GM23338 (cell line): ENCODE measurements around the gene LPAR1. TPM values are rescaled to one million over a fixed set of nuclear protein-coding genes. Genes with fewer than 3 reads are reported as not detected.

Experiments used
- ATAC-seq: fragments of 200-7000 bp; cut with Tn5 transposase; 3 replicates; pipeline ENCODE4 v1.9.1; 2020
- DNase-seq: peaks from one replicate; pipeline ENCODE4 v3.0.0-alpha.2; 2015; ENCODE audit warnings: low spot score
- H2AFZ ChIP-seq: fragments of 200-600 bp; sonication (generic); 2 replicates; pipeline ENCODE4 v1.8.0; 2016; ENCODE audit warnings: antibody characterized with exemption, mild to moderate bottlenecking, moderate library complexity
- H3F3A ChIP-seq: fragments of 200-600 bp; sonication (generic); replicated peaks from 2 replicates; pipeline ENCODE4 v1.8.0; 2017; ENCODE audit warnings: antibody characterized with exemption, mixed run types, low read depth
- H3K27ac ChIP-seq: fragments of 200-600 bp; sonication (generic); 2 replicates; pipeline ENCODE4 v1.6.1; 2016; ENCODE audit warnings: low read depth
- H3K27me3 ChIP-seq: fragments of 200-600 bp; sonication (generic); 2 replicates; pipeline ENCODE4 v1.8.0; 2016; ENCODE audit warnings: mild to moderate bottlenecking, mixed run types, moderate library complexity; ENCODE audit not compliant: insufficient read depth
- H3K36me3 ChIP-seq: fragments of 200-600 bp; sonication (generic); 2 replicates; pipeline ENCODE4 v1.8.0; 2016; ENCODE audit warnings: mild to moderate bottlenecking; ENCODE audit not compliant: insufficient read depth
- H3K4me1 ChIP-seq: fragments of 200-600 bp; sonication (generic); 2 replicates; pipeline ENCODE4 v1.8.0; 2016; ENCODE audit warnings: mild to moderate bottlenecking, moderate library complexity; ENCODE audit not compliant: insufficient read depth
- H3K4me2 ChIP-seq: fragments of 200-600 bp; sonication (generic); 2 replicates; pipeline ENCODE4 v1.7.1; 2017; ENCODE audit warnings: mixed run types
- H3K4me3 ChIP-seq: fragments of 200-600 bp; sonication (generic); 2 replicates; pipeline ENCODE4 v1.6.1; 2016; ENCODE audit warnings: mixed run types
- H3K79me2 ChIP-seq: fragments of 200-600 bp; sonication (generic); replicated peaks from 2 replicates; pipeline ENCODE4 v1.8.0; 2017; ENCODE audit warnings: mild to moderate bottlenecking; ENCODE audit not compliant: insufficient read depth
- H3K9me2 ChIP-seq: fragments of 200-600 bp; sonication (generic); 2 replicates; pipeline ENCODE4 v1.8.0; 2017; ENCODE audit not compliant: insufficient read depth
- H4K20me1 ChIP-seq: fragments of 200-600 bp; sonication (generic); replicated peaks from 2 replicates; pipeline ENCODE4 v1.8.0; 2017; ENCODE audit warnings: mild to moderate bottlenecking; ENCODE audit not compliant: insufficient read depth
- H3K27ac Mint-ChIP-seq: 2 replicates; pipeline ENCODE4 v1.8.0; 2020; ENCODE audit warnings: inconsistent platforms, mild to moderate bottlenecking, moderate library complexity, mixed read lengths
- H3K27me3 Mint-ChIP-seq: 3 replicates; pipeline ENCODE4 v1.8.0; 2022; ENCODE audit warnings: low read depth, mild to moderate bottlenecking, moderate library complexity, mixed read lengths, inconsistent platforms; ENCODE audit not compliant: insufficient read depth, poor library complexity
- H3K36me3 Mint-ChIP-seq: 3 replicates; pipeline ENCODE4 v1.8.0; 2021; ENCODE audit warnings: low read depth, mild to moderate bottlenecking, inconsistent platforms, moderate library complexity, mixed read lengths
- H3K4me1 Mint-ChIP-seq: 3 replicates; pipeline ENCODE4 v1.8.0; 2020; ENCODE audit warnings: mild to moderate bottlenecking, inconsistent platforms, mixed read lengths
- H3K4me3 Mint-ChIP-seq: 3 replicates; pipeline ENCODE4 v1.8.0; 2021; ENCODE audit warnings: moderate library complexity, mild to moderate bottlenecking, inconsistent platforms, mixed read lengths
- H3K9me3 Mint-ChIP-seq: 3 replicates; pipeline ENCODE4 v1.8.0; 2020; ENCODE audit warnings: moderate library complexity, mild to moderate bottlenecking, inconsistent platforms, mixed read lengths
- CREB1 ChIP-seq: fragments of 250-450 bp; sonication (Bioruptor Pico); IDR thresholded peaks from 2 replicates; pipeline ENCODE4 v1.5.0; 2020; ENCODE audit warnings: low read depth, mild to moderate bottlenecking, moderate library complexity
- POLR2AphosphoS5 ChIP-seq: IDR thresholded peaks from 2 replicates; pipeline ENCODE4 v1.6.1; 2016; ENCODE audit warnings: antibody characterized with exemption, low read depth
- STAT1 ChIP-seq: IDR thresholded peaks from one replicate; pipeline ENCODE4 v1.6.1; 2016; ENCODE audit warnings: antibody characterized with exemption; ENCODE audit not compliant: unreplicated experiment
- polyA plus RNA-seq: library from polyadenylated mRNA; unstranded; fragments of >200 nt; fragmentation: Nextera tagmentation; extraction: Ambion mirVana; gene quantifications from 2 replicates; pipeline ENCODE4 v1.2.1, GENCODE V29; 2016
- total RNA-seq: library from RNA; depleted of rRNA; stranded (reverse); fragments of >200 nt; shearing (Covaris generic); gene quantifications from 2 replicates; pipeline ENCODE4 v1.2.3, GENCODE V29; 2014
- TF ChIP-seq, protein P1 (sequence below): IDR thresholded peaks from one replicate; pipeline ENCODE4 v1.6.1; 2018; ENCODE audit warnings: antibody characterized with exemption; ENCODE audit not compliant: unreplicated experiment
- TF ChIP-seq, protein P2 (sequence below): IDR thresholded peaks from 2 replicates; pipeline ENCODE4 v1.6.1; 2016; ENCODE audit warnings: antibody characterized with exemption

LPAR1 gene
- total and polyA plus RNA-seq, 2 experiments from 2014 or later, result 1.0 to 3.8 TPM

DNA sequence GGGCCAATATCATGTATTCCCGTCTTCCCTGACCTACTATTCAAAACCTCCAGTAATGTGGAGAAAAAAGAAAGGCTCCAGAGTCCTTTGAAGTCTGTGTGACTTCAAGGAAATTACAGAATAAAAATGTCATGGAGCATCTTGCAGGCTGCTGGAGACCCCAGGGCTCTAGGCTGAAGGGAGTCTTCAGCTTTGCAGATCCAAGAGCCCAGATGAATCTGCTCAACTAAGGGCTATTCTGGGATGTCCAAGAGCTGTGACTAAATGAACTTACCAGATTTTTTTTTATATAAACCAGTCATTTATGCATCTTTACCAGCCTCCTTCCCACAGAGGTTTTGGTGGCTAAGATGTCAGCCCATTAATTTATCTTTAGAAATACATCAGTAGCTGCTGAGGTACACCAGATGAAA is 202.4 kb downstream of the LPAR1 start (continued):
- TF ChIP-seq, protein P1, sequence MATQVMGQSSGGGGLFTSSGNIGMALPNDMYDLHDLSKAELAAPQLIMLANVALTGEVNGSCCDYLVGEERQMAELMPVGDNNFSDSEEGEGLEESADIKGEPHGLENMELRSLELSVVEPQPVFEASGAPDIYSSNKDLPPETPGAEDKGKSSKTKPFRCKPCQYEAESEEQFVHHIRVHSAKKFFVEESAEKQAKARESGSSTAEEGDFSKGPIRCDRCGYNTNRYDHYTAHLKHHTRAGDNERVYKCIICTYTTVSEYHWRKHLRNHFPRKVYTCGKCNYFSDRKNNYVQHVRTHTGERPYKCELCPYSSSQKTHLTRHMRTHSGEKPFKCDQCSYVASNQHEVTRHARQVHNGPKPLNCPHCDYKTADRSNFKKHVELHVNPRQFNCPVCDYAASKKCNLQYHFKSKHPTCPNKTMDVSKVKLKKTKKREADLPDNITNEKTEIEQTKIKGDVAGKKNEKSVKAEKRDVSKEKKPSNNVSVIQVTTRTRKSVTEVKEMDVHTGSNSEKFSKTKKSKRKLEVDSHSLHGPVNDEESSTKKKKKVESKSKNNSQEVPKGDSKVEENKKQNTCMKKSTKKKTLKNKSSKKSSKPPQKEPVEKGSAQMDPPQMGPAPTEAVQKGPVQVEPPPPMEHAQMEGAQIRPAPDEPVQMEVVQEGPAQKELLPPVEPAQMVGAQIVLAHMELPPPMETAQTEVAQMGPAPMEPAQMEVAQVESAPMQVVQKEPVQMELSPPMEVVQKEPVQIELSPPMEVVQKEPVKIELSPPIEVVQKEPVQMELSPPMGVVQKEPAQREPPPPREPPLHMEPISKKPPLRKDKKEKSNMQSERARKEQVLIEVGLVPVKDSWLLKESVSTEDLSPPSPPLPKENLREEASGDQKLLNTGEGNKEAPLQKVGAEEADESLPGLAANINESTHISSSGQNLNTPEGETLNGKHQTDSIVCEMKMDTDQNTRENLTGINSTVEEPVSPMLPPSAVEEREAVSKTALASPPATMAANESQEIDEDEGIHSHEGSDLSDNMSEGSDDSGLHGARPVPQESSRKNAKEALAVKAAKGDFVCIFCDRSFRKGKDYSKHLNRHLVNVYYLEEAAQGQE, result no peak
- TF ChIP-seq STAT1, result no peak

DNA sequence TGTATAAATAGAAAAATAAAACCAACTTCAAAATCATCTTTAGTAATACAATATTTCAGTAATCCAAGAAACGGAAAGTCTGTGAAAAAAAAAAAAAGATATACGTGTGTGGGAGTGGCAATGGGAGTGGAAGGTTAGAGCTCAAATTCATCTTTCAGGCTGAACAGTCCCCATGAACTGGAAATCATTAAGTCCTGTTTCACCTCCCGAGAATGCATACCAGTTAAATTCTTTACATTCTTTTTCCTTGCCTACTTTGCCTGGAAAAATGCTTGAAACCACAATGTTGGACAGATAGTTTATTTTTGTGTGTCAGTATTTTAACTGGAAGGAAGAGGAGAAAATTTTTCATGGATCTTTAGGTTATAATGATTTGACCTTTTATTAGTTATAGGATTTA is 202.9 kb downstream of the LPAR1 start:
- H3K36me3 ChIP-seq, result no peaks in the 10 kb centered on the region
- no peaks in the 10 kb centered on the region for H3K79me2 ChIP-seq
- H3K4me3 ChIP-seq, result no peak overlapping the region
- H3K4me2 ChIP-seq, result no peak overlapping the region
- H4K20me1 ChIP-seq, result no peaks in the 10 kb centered on the region
- H3K4me1 Mint-ChIP-seq, result peaks cover 5% of the 10 kb centered on the region; the same call in 2 of the 3 replicates
- no peak for ATAC-seq
- H3K27ac ChIP-seq, result no peak overlapping the region
- no peaks in the 10 kb centered on the region for H3K9me3 Mint-ChIP-seq
- peaks cover 7% of the 10 kb centered on the region; the same call in 1 of the 2 replicates for H3K4me1 ChIP-seq
- H3K27me3 Mint-ChIP-seq, result peaks cover 5% of the 10 kb centered on the region
- no peaks in the 10 kb centered on the region for H3F3A ChIP-seq
- H2AFZ ChIP-seq, result no peak overlapping the region
- no peak overlapping the region for H3K4me3 Mint-ChIP-seq
- peaks cover 3% of the 10 kb centered on the region for H3K9me2 ChIP-seq
- TF ChIP-seq, protein P2, sequence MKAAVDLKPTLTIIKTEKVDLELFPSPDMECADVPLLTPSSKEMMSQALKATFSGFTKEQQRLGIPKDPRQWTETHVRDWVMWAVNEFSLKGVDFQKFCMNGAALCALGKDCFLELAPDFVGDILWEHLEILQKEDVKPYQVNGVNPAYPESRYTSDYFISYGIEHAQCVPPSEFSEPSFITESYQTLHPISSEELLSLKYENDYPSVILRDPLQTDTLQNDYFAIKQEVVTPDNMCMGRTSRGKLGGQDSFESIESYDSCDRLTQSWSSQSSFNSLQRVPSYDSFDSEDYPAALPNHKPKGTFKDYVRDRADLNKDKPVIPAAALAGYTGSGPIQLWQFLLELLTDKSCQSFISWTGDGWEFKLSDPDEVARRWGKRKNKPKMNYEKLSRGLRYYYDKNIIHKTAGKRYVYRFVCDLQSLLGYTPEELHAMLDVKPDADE, result no peak
- TF ChIP-seq, protein P1, result no peak
- TF ChIP-seq CREB1, result no peak
- no peak for TF ChIP-seq POLR2AphosphoS5
- no peaks in the 10 kb centered on the region for H3K36me3 Mint-ChIP-seq
- peak; percentile 25 for DNase-seq
- H3K27me3 ChIP-seq, result no peaks in the 10 kb centered on the region
- H3K27ac Mint-ChIP-seq, result peak overlapping the region; percentile 23; the same call in 1 of the 2 replicates
